GM21360 (cell line): ENCODE measurements around the gene GPR39.
"Not testable (repeated sequence)": the region's sequence is repeated elsewhere in the genome, so short reads cannot be mapped to it uniquely, and the experiment has no call there.

ENCODE experiments used
- ATAC-seq: cut with Tn5 transposase; IDR thresholded peaks from one replicate; pipeline ENCODE4 v1.9.1; 2021; ENCODE audit warnings: mild to moderate bottlenecking, moderate library complexity; ENCODE audit not compliant: unreplicated experiment

The GPR39 gene

GRCh38 chr2:132416723-132417395, at the start of gene GPR39:
Gene GPR39 (plus strand): TSS chr2:132416805.
- ATAC-seq, result no peak

- no peak for ATAC-seq
Measured at GRCh38 chr2:132368191-132368590, 48.4 kb upstream of the GPR39 start.

- no peak for ATAC-seq
Measured at GRCh38 chr2:132372276-132372675, 44.3 kb upstream of the GPR39 start.

GRCh38 chr2:132373391-132374135, 43.0 kb upstream of the GPR39 start:
- ATAC-seq, result no peak

GRCh38 chr2:132374151-132374550, 42.5 kb upstream of the GPR39 start:
- no peak for ATAC-seq

GRCh38 chr2:132374551-132374950, 42.1 kb upstream of the GPR39 start:
- no peak for ATAC-seq

GRCh38 chr2:132374961-132375360, 41.6 kb upstream of the GPR39 start:
- no peak for ATAC-seq

- no peak for ATAC-seq
Measured at GRCh38 chr2:132381376-132381775, 35.2 kb upstream of the GPR39 start.

- ATAC-seq, result no peak
Measured at GRCh38 chr2:132383956-132384355, 32.6 kb upstream of the GPR39 start.

- ATAC-seq, result no peak
Measured at GRCh38 chr2:132384491-132385151, 32.0 kb upstream of the GPR39 start.

GRCh38 chr2:132387126-132387525, 29.5 kb upstream of the GPR39 start:
- ATAC-seq, result no peak

- no peak for ATAC-seq
Measured at GRCh38 chr2:132390076-132390475, 26.5 kb upstream of the GPR39 start.

- ATAC-seq, result no peak
Measured at GRCh38 chr2:132391378-132391777, 25.2 kb upstream of the GPR39 start.

GRCh38 chr2:132392221-132392620, 24.4 kb upstream of the GPR39 start:
- ATAC-seq, result no peak

GRCh38 chr2:132392879-132393278, 23.7 kb upstream of the GPR39 start:
- ATAC-seq, result no peak

- ATAC-seq, result not testable (repeated sequence)
Measured at GRCh38 chr2:132397042-132397441, 19.6 kb upstream of the GPR39 start.

GRCh38 chr2:132400169-132400900, 16.3 kb upstream of the GPR39 start:
- no peak for ATAC-seq

GRCh38 chr2:132400901-132401240, 15.7 kb upstream of the GPR39 start:
- no peak for ATAC-seq

- no peak for ATAC-seq
Measured at GRCh38 chr2:132401326-132401725, 15.3 kb upstream of the GPR39 start.

- no peak for ATAC-seq
Measured at GRCh38 chr2:132403146-132403545, 13.5 kb upstream of the GPR39 start.

GRCh38 chr2:132404056-132404455, 12.5 kb upstream of the GPR39 start:
- ATAC-seq, result no peak
